ENCODE measurements around the gene FGD5.

Gene FGD5

GRCh38 chr3:14907043-14907966, 88.5 kb downstream of the FGD5 start:
- no peak for DNase-seq

DNA sequence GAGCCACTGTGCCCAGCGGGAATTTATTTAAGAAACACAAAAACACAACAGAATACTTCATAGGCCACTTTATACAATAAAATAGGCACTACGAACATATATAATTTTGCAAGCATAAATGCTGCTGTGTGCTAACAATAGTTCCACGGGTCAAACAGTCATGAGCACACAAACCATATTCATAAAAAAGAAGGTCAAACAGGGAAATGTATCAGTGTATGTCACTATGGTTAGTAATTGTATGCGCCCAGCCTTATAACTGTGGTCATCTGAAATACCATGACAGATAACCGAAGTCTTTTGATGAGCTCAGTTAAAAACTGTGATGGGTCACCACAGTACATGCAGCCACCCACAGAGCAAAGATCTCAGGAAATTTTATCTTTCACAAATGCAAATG, 90.5 kb downstream of the FGD5 start:
- DNase-seq: no peak

DNA sequence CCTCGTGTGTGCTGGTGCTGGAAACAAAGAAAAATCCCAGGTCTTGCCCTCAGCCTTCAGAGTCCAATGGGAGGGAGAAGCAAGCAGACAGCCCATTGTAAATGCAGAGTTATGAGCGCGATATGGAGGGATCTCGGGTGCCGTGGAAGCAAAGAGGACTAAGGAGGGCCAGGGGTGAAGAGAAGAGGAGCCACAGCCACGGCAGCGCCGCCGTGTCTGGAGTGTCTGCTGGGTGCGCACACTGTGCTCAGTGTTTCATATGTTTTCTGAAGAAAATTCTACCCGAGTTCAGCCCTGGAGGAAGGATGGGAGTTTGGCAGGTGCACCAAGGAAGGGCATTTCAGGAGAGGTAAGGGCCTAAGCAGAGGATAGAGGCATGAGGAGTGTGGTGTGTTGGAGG, 92.9 kb downstream of the FGD5 start:
- DNase-seq: no peak

GRCh38 chr3:14913071-14913925, 94.5 kb downstream of the FGD5 start:
- DNase-seq: no peak

DNA sequence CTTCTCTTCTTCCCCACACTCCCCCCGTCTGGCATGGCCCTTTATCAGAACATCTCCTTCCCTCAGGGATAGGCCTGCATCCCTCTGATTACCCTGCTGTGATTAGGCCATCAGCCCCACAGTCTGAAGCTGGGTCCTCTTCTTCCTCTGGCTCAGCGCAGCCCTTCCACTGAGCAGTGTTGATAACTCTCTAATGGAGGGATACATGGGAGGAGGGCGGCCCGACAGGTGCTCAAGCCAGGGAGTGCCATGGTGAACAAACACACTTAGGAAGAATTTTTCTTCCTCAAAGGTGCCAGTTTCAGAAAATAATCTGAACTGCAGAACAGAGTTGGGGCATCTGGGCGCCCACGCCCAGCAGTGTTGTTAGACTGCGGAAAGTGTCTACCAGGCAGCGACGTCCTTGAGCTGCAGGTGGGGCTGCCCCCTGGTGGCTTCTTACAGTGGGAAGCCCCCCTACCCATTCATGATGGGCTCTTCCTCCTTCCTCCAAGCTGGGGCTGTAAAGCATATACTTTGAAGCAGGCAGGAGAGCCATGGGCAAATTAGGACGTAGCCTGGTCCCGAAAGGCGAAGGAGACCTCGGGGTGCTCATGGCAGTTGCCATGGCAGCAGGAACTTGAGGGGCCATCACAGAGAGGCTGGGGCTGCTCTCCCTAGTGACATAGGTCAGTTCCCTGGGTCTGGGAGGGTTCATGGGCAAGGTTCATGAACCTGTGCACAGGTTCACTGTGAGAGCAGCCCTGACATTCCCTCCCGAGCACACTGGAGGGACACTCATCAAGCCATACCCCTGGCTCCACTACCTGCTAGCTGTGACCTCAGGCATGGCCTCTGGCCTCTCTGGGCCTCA, 95.4 kb downstream of the FGD5 start:
- no peak for DNase-seq

- DNase-seq: no peak
Observed at GRCh38 chr3:14914779-14915117, 96.0 kb downstream of the FGD5 start.

- DNase-seq: no peak
Observed at GRCh38 chr3:14915636-14916222, 97.0 kb downstream of the FGD5 start.

DNA sequence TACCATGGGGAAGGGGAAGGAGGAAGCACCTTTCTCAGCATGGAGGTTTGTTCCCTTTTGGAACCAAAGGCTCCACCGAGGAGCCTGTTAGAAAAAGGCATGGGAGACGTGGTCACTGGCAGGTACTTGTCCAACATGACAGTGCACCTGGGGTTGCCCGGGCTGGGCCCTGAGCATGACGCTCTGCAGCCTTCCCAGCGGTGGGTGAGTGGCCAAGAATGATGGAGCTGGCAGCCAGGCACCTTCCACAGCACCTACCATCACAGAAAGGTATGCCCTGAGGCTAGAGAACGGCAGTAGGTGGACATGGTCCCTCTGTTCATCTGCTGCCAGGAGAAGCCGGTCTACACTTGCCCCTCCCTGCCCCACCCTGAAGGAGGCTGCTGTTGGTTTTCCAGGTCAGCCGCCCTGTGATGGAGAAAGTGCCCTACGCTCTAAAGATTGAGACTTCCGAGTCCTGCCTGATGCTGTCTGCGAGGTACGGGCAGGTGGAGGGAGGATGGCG, 99.6 kb downstream of the FGD5 start:
- no peak for DNase-seq

DNA sequence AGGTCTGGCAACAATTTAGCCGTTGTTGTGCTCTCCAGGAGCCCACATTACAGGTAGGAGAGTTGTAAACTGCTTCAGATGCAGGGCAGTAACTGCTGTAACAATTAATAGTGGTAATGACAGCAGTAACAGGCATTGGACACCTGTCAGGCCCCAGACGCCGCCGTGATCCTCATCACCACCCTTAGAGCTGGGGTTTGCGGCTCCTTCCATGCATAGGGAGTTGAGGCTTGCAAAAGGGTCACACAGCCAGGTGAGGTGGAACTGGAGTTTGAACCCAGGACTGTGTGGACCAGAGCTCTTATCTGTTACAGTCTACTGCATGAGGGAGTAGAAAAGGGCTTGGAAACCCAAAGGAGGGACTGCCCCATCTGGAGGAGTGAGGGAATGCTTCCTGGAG, 101.8 kb downstream of the FGD5 start:
- no peak for DNase-seq

DNA sequence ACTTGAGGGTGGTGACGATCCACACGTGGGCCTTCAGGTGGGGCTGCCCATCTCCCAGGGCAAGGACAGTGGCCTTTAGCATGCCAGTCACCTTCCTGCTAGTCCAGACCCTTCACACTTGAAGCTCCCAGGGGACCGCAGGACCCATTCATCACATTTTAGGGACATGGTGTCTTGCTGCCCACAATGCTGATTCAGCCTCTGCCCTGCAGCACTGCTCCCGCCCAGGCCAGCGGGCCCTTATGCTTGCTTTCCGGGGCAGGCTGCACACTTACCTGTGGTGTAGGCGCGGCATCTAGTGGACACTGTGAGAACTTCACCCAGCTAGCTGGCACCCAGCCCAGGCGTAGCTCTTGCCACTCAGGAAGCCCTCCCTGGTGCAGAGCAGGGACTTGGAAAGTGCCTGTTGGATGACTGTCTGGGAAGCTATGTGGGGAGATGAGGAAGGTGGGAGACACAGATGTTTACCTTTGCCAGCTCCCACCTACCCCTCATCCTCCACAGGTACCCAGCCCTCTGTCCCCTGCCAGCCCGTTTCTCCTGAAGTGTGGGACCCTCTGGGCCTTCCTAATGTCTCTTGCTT, 102.4 kb downstream of the FGD5 start:
- DNase-seq: peak; percentile 59 to 82

GRCh38 chr3:14921811-14922705, 103.3 kb downstream of the FGD5 start:
- DNase-seq: no peak

DNA sequence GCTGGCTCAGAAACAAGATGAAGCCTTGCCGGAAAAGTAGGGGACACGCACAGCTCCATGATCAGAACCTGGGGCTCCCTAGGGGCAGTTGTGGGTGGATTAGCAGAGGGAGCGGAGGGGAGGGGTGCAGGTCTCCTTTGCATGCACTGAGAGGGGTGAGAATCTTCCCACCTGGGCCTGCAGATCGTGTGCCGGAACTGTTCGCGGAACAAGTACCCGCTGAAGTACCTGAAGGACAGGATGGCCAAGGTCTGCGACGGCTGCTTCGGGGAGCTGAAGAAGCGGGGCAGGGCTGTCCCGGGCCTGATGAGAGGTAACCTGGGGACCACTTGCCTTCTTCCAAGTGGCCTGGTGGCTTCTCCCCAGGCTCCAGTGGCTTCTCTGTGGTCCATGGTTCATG, 104.1 kb downstream of the FGD5 start:
- DNase-seq: no peak

GRCh38 chr3:14923476-14923875, 104.7 kb downstream of the FGD5 start:
- DNase-seq: no peak

DNA sequence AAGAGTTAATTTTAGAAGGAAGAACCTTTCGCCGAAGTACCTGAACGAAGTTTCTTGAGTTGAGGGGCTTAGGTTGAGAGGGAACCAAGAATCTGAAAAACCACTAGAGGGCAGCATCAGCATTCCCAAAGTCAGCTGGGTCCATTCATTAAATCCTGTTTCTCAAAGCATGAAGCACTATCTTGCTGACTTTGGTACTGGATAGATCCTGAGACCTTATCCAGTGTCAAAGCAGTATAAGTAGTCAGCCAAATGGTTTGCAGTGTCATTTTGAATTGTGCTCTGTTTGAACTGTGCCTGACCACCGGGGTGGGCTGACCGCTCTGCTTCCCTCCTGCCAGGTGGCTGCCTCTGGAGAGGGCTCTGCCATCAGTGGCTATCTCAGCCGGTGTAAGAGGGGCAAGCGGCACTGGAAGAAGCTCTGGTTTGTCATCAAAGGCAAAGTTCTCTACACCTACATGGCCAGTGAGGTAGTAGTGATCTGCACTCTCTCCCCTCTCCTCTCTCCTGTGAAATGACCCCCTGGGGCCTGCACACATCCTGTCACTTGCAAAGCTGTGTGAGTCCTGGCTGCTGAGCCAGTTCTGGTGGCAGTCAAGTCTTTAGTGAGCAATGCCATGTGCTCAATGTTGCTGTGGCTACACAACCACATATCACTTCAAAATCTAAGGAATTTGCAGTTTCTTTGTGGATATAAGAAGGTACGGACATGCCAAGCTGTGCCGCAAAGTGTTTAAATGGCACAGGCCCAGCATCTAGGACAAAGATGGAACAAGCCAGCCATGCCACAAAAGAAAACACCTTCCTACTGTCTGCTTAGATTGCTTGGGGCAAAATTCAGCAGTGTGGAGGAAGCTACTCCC, 107.2 kb downstream of the FGD5 start:
- DNase-seq: peak in 1 of 2 donors; percentile 12

- DNase-seq: no peak
Observed at GRCh38 chr3:14926592-14926991, 107.8 kb downstream of the FGD5 start.

DNA sequence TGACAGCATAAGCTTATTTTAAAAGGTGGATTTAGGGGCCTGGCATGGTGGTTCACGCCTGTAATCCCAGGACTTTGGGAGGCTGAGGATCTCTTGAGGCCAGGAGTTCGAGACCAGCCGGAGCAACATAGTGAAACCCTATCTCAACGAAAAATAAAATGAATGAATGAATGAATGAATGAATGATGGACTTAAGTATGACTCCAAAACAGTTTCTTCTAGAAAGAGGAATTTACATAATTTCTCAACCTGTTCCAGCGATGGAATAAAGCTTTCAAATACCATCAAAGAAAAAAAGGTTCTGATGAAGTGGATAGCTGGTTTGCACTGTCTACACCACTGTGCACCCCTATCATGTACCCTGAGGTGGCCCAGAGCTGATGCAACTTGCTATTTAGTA, 108.5 kb downstream of the FGD5 start:
- no peak for DNase-seq

- DNase-seq: peak in 1 of 2 donors; percentile 12
Observed at GRCh38 chr3:14929310-14930074, 110.7 kb downstream of the FGD5 start.

DNA sequence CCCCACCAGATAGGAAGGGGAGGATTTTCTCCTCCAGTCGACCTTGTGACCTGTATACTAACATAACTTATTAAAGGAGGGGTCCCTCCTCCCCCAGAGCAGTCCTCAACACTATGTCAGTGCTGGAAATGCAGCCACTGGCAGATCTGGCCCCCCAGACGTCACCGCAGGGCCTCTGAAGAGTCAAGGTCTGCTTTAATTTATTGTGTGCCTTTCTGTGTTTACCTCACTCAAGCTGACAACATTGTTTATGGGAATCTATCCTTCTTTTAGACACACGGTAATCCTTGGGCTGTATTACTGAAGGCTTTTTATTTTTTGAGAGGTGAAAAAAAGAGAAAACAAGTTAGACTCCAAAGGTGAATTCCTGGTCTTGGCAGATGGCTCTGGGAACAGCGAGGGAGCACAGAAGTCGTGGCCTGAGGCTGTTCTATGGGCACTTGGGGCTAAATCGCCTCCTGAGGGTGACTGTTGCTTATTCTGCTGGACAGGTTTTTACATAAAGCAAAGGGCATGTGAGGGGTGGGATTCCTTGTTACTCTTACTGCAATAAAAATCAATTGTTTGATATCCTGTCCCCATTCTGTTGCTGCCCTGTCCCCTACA, 115.2 kb downstream of the FGD5 start:
- DNase-seq: no peak
